GM19397 (cell line): ENCODE data around the gene ZMAT3.
"Not testable (repeated sequence)": the region's sequence is repeated elsewhere in the genome, so short reads cannot be mapped to it uniquely, and the experiment has no call there.

Experiments used
- ATAC-seq: cut with Tn5 transposase; IDR thresholded peaks from one replicate; pipeline ENCODE4 v1.9.1; 2021; ENCODE audit warnings: mild to moderate bottlenecking, moderate library complexity; ENCODE audit not compliant: unreplicated experiment

ZMAT3 gene, protein sequence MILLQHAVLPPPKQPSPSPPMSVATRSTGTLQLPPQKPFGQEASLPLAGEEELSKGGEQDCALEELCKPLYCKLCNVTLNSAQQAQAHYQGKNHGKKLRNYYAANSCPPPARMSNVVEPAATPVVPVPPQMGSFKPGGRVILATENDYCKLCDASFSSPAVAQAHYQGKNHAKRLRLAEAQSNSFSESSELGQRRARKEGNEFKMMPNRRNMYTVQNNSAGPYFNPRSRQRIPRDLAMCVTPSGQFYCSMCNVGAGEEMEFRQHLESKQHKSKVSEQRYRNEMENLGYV

DNA sequence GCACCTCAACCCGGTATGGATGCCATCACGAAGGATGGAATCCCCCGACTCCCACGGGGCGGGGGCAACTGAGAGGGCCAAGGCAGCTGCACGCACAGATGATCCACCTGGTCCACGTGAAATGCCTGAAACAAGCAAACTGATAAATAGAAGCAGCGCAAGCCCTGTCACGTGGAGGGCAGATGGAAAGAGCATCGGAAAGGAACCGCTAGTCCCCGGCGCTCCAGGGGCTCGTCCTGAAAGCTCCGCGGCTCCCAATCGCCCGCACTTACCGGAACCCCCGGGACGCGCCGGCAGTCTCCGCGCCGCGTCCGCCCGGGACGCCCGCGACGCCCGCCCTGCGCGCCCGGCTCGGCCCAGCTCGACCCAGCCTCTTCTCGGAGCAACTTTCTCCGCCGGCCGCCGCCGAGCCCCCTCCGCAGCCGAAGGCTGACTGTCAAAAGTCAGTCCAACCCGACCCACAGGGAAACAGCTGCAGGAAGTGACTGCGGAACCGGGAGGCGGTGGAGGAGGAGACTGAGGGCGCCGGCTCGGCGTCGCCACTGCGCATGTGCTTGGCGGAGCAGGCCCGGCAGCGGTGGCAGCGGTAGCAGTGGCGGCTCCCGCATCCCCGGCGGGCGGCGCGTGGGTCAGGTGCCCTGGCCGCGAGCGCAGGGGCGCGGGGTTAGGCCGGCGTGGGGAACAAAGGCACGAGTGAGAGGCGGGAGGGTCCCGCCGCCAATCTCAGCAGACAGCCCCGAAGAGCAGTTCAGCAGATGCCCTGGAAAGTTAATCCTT is at the start of gene ZMAT3:
Gene ZMAT3 (minus strand): TSS at position 487 of the 777 bp plus-strand sequence. CDS start 4,057 bp downstream, outside the sequence.
- ATAC-seq = peak; percentile 79

DNA sequence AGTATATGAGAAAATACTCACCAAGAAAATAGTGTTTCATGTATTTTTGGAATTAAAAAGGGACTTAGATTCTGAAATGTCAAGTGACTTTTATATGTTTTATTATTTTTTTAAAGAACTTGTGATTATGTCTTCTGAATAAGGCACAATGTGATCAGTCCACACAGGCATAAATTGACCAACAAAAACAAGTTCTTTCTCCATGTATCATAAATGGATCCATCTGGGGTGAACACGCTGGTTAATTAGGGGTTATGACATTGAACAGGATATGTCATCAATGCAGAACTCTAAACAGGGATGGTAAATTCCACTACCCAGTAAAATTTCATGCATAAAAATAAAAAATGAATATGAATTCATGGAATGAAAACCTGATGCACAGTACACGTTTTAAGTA is 45.2 kb upstream of the ZMAT3 start:
- ATAC-seq = no peak

DNA sequence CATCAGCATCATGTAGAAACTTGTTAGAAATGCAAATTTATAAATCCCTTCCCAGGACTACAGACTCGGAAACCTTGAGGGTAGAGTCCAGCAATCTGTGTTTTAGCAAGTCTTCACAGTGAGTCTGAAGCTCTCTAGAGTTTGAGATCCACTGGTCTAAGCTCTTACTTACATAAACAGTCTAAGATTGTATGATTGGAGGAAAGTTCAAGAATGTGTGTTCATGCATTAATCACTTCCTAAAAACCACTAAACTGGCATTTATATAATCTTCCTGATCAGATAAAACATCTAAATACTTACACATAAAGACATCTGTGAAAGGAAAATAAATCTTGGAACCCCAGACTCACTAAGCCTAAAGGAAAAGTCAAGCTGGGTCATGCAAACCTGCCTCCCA is 43.8 kb upstream of the ZMAT3 start:
- ATAC-seq = not testable (repeated sequence)

DNA sequence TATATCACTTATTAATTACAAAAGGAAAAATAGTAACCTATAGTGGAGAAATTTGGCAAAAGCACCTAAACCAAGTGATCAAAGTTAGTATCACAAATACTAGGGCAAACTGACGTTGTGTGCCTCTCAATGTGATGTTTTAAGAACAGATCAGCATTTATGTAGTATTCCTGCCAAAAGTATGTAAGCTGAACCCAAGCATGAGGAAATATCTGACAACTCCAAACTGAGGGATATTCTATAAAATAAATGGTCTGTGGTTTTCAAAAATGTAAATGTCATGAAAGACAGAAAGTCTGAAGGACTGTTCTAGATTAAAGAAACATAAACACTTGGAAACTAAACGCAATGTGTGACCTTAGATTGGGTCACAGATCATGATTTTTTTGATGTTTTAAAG is 42.3 kb upstream of the ZMAT3 start:
- ATAC-seq = no peak

DNA sequence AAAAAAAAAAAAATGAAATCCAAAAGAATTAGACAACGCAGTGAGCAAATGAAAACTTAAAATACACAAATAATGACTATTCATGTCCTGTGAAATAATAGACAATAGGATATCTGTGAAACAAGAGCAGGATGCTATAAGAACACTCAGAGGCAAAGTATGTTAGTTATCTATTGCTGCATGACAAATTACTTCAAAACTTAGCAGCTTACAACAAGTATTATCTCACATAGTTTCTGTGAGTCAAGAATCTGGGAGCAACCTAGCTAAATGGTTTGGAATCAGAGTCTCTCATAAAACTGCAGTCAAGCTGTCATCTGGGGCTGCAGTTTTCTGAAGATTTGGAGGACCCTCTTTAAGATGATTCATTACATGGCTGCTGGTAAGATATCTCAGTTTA is 36.5 kb upstream of the ZMAT3 start:
- no peak for ATAC-seq

DNA sequence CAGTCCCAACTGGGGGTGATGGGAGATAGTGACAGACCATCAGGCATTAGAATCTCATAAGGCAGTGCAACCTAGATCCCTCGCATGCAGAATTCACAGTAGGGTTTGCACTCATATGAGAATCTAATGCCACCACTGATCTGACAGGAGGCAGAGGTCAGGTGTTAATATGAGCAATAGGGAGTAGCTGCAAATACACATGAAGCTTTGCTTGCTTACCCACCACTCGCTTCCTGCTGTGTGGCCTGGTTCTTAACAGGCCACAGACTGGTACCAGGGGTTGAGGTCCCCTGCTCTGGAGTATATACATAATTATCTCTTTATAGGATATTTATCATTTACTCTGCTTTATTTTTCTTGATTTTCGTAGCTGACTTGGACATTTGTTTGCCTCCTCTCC is 36.0 kb upstream of the ZMAT3 start:
- no peak for ATAC-seq

DNA sequence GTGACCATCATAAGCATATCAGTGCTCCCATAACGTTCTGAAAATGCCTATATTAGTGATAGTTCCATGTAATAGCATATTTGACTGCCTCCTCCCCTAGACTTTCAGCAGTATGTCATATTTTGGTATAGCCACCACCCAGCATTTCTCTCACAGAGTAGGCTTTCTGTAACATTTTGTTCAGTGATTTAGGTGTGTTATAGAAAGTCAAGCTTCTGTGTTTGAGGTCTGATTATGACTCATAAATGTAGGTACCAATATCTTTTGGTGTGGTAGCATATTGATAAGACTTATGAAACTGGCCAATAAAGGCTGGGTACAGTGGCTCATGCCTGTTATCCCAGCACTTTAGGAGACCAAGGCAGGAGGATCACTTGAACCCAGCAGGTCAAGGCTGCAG is 34.3 kb upstream of the ZMAT3 start:
- no peak for ATAC-seq

DNA sequence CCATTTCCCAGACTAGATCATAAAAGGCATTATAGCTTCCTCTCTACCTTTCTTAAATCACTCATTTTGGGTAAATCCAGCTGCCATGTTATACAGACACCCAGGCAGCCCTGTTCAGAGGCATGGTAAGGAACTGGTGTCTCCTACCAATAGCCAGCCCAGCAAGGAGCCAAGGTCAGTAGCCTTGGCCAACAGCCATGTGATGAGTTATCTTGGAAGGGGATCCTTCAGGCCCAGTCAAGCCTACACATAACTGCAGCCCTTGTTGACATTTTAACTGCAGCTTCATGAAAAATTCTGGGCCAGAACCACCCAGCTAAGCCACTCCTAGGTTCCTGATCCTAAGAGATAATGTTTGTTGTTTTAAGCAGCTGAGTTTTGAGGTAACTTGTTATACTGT is 29.0 kb upstream of the ZMAT3 start:
- ATAC-seq = no peak

DNA sequence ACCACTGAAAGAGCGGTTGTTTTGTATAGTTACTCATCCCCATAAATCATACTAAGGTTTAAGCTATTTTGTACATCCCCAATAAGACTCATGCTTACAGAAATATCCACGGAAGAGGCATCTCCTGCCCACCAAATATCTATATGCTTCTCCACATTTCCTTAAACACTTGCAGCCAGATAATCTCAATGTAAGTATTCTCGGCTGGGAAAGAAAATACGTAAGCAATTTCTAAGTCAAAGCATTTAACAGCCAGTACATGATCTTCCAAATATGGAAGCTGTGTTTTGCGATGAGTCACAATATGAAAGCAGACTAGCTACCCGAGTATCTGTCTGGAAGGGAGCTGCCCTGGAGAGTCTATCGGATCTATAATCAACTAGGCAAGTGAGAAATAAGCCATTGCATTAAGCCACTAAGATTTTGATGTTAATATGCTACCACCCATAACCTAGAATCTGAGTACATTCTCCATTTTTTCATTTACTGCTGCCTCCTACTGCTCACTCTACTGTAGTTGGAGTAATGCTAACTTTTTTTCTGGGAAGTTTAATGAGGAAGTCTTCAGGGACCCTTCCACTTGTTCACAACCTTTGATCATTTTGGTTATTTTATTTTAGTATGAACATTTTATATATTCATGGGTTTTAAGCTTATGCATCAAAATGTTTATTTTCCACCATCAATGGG is 26.9 kb upstream of the ZMAT3 start:
- ATAC-seq = no peak

DNA sequence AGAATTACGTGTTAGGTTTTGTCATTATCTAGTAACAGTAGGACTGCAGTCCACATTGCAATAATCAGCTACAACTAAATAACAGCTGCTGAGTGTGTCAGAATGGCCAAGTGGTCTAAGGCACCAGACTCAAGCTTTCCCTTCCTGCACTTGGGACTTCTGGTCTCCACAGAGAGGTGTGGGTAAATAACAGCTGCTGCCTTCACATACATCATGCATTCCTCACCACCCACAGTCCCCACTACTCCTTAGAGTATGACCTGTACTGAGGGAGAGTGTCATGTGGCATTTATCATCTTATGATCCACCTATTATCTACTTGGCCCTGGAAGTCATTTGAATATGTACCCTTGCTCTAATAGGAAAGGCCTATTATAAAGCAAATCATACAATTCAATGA is 22.2 kb upstream of the ZMAT3 start:
- no peak for ATAC-seq

DNA sequence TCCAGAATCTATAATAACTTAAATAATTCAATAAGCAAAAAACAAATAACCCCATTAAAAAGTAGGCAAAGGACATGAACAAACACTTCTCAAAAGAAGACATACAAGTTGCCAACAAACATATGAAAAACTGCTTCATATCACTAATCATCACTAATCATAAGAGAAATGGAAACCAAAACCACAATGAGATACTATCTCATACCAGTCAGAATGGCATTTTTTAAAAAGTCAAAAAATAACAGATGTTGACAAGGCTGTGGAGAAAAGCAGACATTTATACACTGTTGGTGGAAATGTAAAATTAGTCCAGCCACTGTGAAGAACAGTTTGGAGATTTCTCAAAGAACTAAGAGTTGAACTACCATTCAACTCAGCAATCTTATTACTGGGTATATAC is 19.5 kb upstream of the ZMAT3 start:
- no peak for ATAC-seq

DNA sequence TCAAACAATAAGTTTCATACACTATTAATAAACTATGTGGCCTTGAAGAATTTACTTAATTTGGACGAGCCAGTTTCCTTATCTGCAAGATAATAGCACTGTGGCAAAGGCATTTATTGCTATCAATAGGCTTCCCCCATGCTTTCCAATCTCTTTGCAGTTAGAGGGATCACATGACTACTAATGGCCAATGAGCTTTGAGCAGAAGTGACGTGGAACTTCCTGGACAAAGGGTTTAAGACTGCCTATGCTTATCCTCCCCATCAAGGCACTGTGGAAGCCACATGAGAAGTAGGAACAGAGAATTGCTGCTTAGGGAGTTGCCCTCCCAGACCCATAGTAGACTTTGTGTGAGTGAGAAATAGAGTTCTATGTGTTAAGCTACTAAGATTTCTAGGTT is 16.7 kb upstream of the ZMAT3 start:
- ATAC-seq = no peak

DNA sequence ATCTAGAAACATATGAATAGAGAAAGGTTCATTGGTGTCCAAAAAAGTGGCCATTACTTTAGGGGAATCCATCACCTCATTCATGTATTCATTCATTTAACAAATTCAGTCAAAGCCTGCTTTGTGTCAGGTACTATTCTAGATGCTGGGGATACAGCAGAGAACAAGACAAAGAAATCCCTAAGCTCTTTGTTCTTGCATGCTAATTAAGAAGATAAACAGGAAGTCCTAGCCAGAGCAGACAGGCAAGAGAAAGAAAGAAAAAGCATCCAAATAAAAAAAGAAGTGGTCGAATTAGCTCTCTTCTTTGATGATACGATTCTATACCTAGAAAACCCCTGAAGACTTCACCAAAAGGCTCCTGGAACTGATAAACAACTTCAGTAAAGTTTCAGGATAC is 12.4 kb upstream of the ZMAT3 start:
- ATAC-seq = no peak

DNA sequence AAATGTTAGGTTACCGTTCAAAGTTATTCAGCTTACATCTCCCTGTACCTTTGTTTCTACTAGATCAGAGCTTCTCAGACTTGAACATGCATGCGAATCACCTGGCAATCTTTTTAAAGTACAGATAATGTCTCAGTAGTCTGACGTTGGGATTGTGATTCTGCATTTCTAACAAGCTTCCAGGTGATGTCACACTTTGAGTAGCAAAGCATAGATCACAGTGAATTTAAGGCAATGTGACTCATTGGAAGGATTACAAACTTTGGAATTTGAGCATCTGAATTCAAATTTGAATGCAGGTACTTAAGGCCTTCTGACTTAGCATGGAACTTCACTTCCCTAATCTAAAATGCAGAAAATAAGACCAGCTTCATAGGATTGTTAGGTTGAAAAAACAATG is 10.8 kb upstream of the ZMAT3 start:
- ATAC-seq = no peak

DNA sequence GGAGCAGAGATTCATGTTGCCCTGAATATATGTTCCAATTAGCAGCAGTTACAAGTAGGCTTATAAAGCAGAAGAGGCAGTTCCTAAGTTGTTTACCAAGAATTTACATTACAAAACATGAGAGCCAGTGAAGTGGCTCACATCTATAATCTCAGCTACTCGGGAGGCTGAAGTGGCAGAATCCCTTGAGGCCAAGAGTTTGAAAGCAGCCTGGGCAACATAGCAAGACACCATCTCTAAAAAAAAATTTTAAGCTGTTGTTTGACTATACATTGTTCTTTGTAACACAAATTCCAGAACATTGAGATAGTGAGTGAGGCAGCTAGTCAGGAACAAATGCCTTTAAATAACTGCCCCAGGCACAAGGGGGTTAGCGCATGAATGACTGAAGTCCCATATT is 10.3 kb upstream of the ZMAT3 start:
- no peak for ATAC-seq

DNA sequence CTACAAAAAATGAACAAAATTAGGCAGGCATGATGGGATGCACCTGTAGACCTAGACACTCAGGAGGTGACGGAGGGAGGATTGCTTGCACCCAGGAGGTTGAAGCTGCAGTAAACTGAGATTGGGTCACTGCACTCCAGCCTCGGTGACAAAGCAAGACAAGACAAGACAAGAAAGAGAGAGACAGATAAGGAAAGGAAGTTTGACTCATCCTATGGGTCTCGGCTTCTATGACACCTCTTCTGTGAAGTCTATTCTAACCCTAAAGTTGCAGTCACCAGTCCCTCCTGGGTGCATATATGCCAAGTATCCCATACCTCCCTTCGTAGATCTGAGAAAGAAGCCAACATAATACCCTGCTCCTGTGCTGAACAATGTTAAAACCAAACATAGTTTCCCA is 7.9 kb upstream of the ZMAT3 start:
- ATAC-seq = no peak

DNA sequence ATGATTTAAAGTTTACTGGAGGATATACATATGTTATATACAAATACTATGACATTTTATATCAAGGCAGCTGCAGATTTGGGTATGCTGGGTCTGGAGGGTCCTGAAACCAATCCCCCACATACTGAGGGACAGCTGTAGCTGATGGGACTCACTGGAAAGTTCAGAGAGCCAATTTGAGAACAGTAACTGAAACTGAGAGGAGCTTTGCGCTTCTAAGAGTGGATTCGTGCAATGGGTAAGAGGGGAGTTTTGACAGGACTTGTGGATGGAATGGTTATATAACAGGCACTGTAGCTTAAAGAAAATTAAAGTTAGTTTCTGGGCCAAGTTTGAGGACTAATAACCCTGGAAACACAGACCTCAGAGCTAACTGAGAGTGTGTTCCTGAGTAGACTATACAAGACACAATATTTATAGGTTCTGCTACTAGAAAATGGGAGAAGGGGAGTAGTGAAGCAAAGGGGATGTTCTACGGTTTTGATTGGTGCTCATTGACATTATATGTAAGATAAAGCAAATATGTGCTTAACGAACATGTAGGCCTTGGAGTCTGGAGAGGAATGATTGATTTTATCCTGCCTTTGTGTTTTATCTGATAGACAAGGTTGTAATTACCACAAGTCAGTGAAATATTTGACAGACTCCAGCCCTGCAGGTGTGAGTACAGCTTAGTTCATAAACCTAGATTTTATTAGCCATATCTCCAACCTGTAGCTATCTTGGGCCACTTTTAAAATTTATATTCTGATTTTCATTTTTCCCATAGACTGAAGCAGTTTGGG is 4.8 kb upstream of the ZMAT3 start:
- peak; percentile 31 for ATAC-seq

DNA sequence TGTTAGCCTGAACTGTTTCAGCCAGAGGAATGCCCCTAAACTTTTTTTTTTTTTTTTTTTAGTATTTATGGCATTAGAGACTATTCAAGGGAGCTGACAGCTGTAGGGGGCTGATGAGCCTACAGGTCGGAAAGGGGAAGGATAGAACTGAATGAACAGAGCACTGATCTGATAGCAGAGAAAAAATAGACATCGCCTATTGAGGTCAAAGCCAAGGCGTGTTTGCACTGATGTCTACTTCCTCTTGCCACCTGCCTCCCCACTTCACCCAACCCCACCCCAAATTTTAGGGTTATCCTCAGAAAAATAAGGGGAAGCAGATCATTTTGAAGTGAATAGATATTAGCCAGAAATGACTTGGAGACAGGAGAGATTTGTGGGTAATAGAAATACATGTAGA is 3.0 kb upstream of the ZMAT3 start:
- no peak for ATAC-seq

DNA sequence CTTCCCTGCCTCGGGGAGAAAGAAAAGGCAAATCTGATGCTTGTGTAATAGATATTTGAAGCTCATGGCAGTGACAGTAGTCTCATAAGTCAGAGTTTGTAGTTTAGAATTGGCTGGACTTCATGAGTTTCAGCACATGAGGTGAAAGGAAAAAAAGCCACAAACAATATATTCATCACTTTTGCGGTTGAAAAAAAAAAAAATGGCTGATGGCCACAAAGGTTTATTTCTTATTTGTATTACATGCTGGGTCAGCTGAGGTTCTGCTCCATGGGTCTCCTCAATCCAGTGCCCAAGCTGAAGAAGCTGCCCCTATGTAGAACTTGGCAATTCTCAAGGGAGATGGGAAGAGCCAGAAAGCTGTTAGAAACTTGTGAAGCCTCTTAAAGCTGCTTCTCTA is 2.2 kb upstream of the ZMAT3 start:
- ATAC-seq = no peak

DNA sequence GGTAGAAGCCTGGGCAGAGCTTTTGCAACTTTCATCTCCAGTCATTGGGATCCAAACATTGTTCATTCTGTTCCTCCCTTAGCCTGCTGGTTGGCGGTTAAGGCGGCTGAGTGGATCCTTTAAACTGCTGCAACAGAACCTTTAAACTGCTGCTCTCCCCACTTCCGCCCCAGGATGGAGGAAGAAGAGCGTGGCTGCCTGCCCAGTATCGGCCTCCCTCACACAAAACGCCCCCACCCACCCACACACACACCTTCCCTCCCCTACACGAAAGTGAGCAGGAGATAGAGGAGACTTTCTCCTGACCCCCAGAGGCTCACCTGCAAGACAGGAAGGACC is 460 bp upstream of the ZMAT3 start:
- peak; percentile 23 for ATAC-seq

DNA sequence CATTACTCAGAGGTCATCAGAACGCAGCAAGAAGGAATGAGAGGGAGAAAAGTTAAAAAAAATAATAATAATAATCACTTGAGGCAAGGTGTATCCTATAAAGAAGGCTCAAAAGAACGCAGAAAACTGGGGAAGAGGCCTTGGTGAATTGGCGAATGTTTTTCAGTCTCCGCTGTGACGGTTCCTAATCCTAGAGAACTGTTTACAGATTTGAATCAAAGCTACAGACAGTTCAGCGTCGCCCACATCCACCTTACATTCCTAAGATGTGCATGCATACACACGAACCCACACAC is 634 bp downstream of the ZMAT3 start:
- ATAC-seq = no peak
